Muscle layer of duodenum (tissue), 2 donors: ENCODE data around the gene ESR1.

Experiments used
- H3K27ac ChIP-seq: one replicate; pipeline ENCODE4 v1.7.0; 2013; ENCODE audit warnings: mild to moderate bottlenecking, low read length
- H3K27me3 ChIP-seq: one replicate; pipeline ENCODE4 v1.7.0; 2013; ENCODE audit warnings: low read depth, mild to moderate bottlenecking, control low read depth, low read length
- H3K36me3 ChIP-seq, 2 donors: one replicate each; pipeline ENCODE4 v1.7.0; 2013; ENCODE audit warnings: low read length in 2 of 2, control low read depth in 1 of 2, mild to moderate bottlenecking in 1 of 2; ENCODE audit not compliant: insufficient read depth in 2 of 2, control insufficient read depth in 1 of 2
- H3K4me1 ChIP-seq, 2 donors: one replicate each; pipeline ENCODE4 v1.7.0; 2013; ENCODE audit warnings: low read length in 2 of 2, mild to moderate bottlenecking in 2 of 2, control low read depth in 1 of 2, moderate library complexity in 1 of 2; ENCODE audit not compliant: insufficient read depth in 2 of 2, control insufficient read depth in 1 of 2
- H3K4me3 ChIP-seq, 2 donors: one replicate each; pipeline ENCODE4 v1.7.0; 2013; ENCODE audit warnings: low read length in 2 of 2, low read depth in 1 of 2, mild to moderate bottlenecking in 1 of 2
- H3K9me3 ChIP-seq, 2 donors: one replicate each; pipeline ENCODE4 v1.7.0; 2013; ENCODE audit warnings: low read length in 2 of 2, control low read depth in 1 of 2, mild to moderate bottlenecking in 1 of 2; ENCODE audit not compliant: control insufficient read depth in 1 of 2
- donor health status: healthy.

ESR1 gene

DNA sequence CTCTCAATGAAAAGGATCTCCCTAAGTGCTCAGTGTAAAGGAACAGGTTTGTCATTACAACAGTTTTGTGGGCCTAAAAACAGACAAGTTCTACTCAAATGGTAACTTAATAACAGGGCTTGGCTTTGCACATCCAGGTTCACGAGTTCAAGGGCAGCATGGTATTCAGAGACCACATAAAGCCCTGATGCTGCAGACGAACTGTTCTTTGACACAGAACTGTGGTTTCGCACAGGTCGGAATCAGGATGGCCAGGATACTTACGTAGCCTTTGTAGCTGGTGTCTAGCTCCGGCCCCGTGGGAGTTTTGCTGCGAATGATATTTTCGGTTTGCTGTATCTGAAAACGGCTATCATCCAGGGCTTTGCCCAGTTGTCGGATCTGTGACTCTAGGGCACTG lies 335.9 kb downstream of the ESR1 start:
- H3K27me3 ChIP-seq, result no peaks in the 10 kb centered on the region
- no peaks in the 10 kb centered on the region for H3K9me3 ChIP-seq
- peaks cover 58 to 86% of the 10 kb centered on the region in 2 donors for H3K36me3 ChIP-seq
- H3K4me1 ChIP-seq, result peaks cover 0 to 6% of the 10 kb centered on the region in 2 donors
- no peak overlapping the region for H3K4me3 ChIP-seq
- no peak overlapping the region for H3K27ac ChIP-seq

DNA sequence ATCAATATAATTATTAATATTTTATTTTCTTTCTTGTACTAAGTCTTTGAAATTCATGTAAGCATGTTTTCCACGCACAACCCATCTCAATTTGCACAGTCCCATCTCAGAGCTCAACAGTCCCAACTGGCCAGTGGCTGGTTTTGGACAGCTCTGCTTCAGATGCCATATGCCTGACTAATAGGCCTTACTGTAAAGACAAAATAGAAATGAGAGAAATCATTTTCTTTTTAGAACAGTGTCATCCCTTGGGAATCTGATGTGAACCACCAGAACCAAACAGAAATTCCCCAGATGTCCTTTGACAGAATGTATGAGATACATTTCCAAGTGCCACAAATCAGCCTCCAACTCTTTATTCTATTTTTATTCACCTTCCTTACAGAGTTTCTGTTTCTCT lies 338.9 kb downstream of the ESR1 start:
- Histone ChIP-seq H3K36me3 (peaks cover 61 to 88% of the 10 kb centered on the region in 2 donors), H3K27me3 (no peaks in the 10 kb centered on the region), H3K4me3 (no peak overlapping the region), H3K27ac (no peak overlapping the region), H3K9me3 (no peaks in the 10 kb centered on the region), H3K4me1 (peaks cover 0 to 6% of the 10 kb centered on the region in 2 donors)

GRCh38 chr6:152147269-152147668 lies 339.8 kb downstream of the ESR1 start:
- Histone ChIP-seq H3K27me3 (no peaks in the 10 kb centered on the region), H3K36me3 (peaks cover 69 to 90% of the 10 kb centered on the region in 2 donors), H3K9me3 (no peaks in the 10 kb centered on the region), H3K27ac (no peak overlapping the region), H3K4me3 (no peak overlapping the region), H3K4me1 (peaks cover 0 to 6% of the 10 kb centered on the region in 2 donors)

- no peaks in the 10 kb centered on the region for H3K27me3 ChIP-seq
- no peaks in the 10 kb centered on the region for H3K9me3 ChIP-seq
- no peak overlapping the region for H3K27ac ChIP-seq
- H3K4me1 ChIP-seq, result peaks cover 0 to 6% of the 10 kb centered on the region in 2 donors
- H3K4me3 ChIP-seq, result no peak overlapping the region
- H3K36me3 ChIP-seq, result peaks cover 62 to 88% of the 10 kb centered on the region in 2 donors
Measured at GRCh38 chr6:152148412-152148811, 340.9 kb downstream of the ESR1 start.

DNA sequence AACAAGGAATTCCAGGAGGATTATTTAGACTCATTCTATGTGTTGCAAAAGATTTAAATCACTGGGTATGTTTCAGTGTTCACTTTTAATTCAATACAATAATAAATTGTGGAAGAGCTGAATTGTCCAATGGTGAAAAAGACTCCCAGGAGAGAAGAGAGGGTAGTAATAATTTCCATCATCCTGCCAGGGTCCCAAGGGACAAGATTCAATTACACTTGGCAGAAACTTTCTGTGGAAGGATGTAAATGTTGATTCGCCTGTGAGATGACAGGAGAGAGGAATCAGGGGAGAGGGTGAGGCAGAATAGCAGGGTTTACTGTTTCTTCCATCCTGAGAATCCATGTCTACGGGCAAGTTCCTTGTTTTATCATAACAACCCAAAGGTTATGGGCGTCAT lies 342.7 kb downstream of the ESR1 start:
- Histone ChIP-seq H3K9me3 (no peaks in the 10 kb centered on the region), H3K27ac (no peak overlapping the region), H3K4me3 (no peak overlapping the region), H3K36me3 (peaks cover 55 to 86% of the 10 kb centered on the region in 2 donors), H3K27me3 (no peaks in the 10 kb centered on the region), H3K4me1 (peaks cover 0 to 6% of the 10 kb centered on the region in 2 donors)

DNA sequence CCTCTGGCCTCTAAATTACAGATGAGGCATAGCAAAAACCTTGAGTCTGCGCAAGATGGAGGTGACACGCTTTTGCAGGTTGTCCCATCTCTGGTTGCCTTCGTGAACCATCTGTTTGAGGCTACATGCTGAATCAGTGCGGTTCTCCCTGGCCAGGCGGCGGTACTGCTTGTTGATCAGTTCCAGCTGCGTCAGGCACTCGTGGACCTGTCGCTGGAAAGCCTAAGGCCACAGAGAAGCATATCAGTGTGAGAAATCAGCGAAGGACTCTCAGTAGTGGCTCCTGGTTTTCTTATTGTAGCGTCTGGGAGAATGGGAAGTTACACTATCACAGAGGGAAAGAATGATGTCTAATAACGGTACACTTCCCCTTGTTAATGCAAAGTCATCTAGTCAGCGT lies 344.4 kb downstream of the ESR1 start:
- Histone ChIP-seq H3K4me1 (peaks cover 0 to 2% of the 10 kb centered on the region in 2 donors), H3K36me3 (peaks cover 62 to 91% of the 10 kb centered on the region in 2 donors), H3K27ac (no peak overlapping the region), H3K9me3 (no peaks in the 10 kb centered on the region), H3K27me3 (no peaks in the 10 kb centered on the region), H3K4me3 (no peak overlapping the region)

DNA sequence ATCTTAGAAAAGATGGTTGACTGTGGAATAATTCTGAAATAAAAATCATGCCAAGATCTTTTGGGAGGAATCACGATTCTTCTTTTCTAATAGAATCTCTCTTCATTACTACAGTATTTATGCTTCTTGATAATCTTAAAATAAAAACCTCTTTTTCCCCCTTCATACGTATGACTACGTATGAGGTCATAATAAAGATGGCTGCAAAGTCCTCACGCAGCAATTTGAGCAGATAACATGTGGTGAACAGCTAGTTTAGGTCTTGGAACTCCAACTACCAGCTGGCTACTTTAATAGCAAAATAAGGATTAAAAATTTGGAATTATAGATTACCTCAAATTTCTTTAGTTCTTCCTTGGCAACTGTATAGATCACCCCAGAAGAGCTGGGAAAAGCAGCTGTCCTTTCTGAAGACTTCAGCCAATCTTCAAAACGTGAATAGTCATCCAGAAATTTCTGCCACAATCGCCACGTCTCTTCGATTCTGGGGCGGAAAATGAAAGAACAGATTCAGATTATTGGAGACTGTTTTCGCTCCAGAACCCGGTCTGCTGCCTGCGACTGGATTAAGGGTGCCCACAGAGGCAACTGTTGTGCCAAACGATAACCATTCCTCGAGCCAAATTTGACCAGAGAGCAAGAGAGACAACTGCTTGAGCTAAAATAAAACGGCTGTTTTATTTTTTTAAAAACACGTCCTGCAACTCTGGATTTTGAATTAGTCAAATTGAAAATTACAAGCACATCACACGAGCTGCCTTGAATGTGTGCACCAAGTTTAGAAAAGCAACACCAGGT lies 347.3 kb downstream of the ESR1 start:
- H3K36me3 ChIP-seq, result peaks cover 40 to 65% of the 10 kb centered on the region in 2 donors
- H3K9me3 ChIP-seq, result no peaks in the 10 kb centered on the region
- H3K27ac ChIP-seq, result no peak overlapping the region
- no peak overlapping the region for H3K4me3 ChIP-seq
- H3K4me1 ChIP-seq, result no peaks in the 10 kb centered on the region
- H3K27me3 ChIP-seq, result no peaks in the 10 kb centered on the region

GRCh38 chr6:152155792-152156191 lies 348.3 kb downstream of the ESR1 start:
- Histone ChIP-seq H3K4me3 (no peak overlapping the region), H3K27me3 (no peaks in the 10 kb centered on the region), H3K27ac (no peak overlapping the region), H3K9me3 (no peaks in the 10 kb centered on the region), H3K36me3 (peaks cover 33 to 55% of the 10 kb centered on the region in 2 donors), H3K4me1 (no peaks in the 10 kb centered on the region)

GRCh38 chr6:152160346-152160745 lies 352.9 kb downstream of the ESR1 start:
- Histone ChIP-seq H3K27me3 (no peaks in the 10 kb centered on the region), H3K9me3 (no peaks in the 10 kb centered on the region), H3K36me3 (peaks cover 19 to 40% of the 10 kb centered on the region in 2 donors), H3K4me1 (no peaks in the 10 kb centered on the region), H3K4me3 (no peak overlapping the region), H3K27ac (no peak overlapping the region)

GRCh38 chr6:152161501-152161900 lies 354.0 kb downstream of the ESR1 start:
- H3K9me3 ChIP-seq, result no peaks in the 10 kb centered on the region
- H3K4me3 ChIP-seq, result no peak overlapping the region
- no peak overlapping the region for H3K27ac ChIP-seq
- no peaks in the 10 kb centered on the region for H3K4me1 ChIP-seq
- H3K27me3 ChIP-seq, result no peaks in the 10 kb centered on the region
- H3K36me3 ChIP-seq, result peaks cover 14 to 38% of the 10 kb centered on the region in 2 donors

DNA sequence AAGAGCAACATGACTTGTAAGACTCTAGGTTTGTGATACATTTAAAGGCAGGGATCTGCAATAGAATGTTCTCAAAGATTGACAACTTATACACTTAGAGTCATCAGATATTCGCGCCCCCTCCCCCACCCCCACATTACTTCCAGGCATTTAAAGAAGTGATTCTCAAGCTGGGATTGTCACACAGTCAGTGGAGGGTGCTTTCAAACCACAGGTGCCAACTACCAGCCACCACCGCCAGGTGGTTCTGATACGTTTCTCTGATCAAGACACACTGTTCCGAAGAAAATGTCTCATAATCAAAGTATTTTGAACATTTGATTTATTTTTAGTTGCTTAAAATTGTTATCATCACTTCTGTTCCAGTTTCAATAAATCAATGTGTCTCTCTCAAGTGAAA lies 357.5 kb downstream of the ESR1 start:
- Histone ChIP-seq H3K27me3 (no peaks in the 10 kb centered on the region), H3K27ac (no peak overlapping the region), H3K36me3 (peaks cover 14 to 44% of the 10 kb centered on the region in 2 donors), H3K9me3 (no peaks in the 10 kb centered on the region), H3K4me1 (peaks cover 0 to 7% of the 10 kb centered on the region in 2 donors), H3K4me3 (no peak overlapping the region)

DNA sequence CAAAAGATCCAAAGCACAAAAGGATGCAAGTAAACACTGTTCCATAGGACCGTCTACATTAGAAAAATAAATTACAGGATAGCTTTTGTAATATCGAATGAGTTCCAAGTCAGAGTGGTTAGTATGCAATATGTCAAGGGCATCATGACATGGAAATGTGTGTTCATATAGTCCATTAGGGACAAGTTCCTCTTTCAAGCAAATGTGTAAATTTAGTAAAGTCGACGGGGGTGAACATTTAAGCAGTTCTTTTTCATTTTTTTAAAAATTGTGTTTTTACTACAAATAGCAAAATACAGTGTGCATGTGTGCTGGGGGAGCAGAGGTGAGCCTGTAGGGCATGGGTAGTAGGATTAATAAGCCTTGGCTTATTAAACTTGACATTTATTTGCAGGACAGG lies 359.0 kb downstream of the ESR1 start:
- Histone ChIP-seq H3K27me3 (no peaks in the 10 kb centered on the region), H3K4me1 (peaks cover 0 to 7% of the 10 kb centered on the region in 2 donors), H3K4me3 (no peak overlapping the region), H3K27ac (no peak overlapping the region), H3K9me3 (no peaks in the 10 kb centered on the region), H3K36me3 (peaks cover 11 to 57% of the 10 kb centered on the region in 2 donors)
